Endothelial cell of umbilical vein (primary cell): ENCODE results near the gene SMC1B.

ENCODE experiments used
- CTCF ChIP-seq, 2 donors: IDR thresholded peaks; 1 replicate in 1 of 2; 2 replicates in 1 of 2; pipeline ENCODE4 v1.5.1; 2011; ENCODE audit warnings: low read length in 2 of 2, mild to moderate bottlenecking in 2 of 2, moderate library complexity in 2 of 2, control low read depth in 1 of 2, inconsistent platforms in 1 of 2, low read depth in 1 of 2; ENCODE audit not compliant: insufficient read depth in 1 of 2; ENCODE audit errors: extremely low read depth in 1 of 2
- EZH2 ChIP-seq: IDR thresholded peaks from 2 replicates; pipeline ENCODE4 v1.6.1; 2012; ENCODE audit warnings: borderline replicate concordance, low read depth, mild to moderate bottlenecking, moderate library complexity, low read length, inconsistent platforms; ENCODE audit not compliant: severe bottlenecking
- JUN ChIP-seq: IDR thresholded peaks from 2 replicates; pipeline ENCODE4 v1.6.1; 2011; ENCODE audit warnings: borderline replicate concordance, low read depth; ENCODE audit not compliant: insufficient read length, insufficient read depth
- MYC ChIP-seq: IDR thresholded peaks from one replicate; pipeline ENCODE4 v1.6.1; 2011; ENCODE audit warnings: mild to moderate bottlenecking, low read depth, low read length
- POLR2A ChIP-seq: IDR thresholded peaks from 2 replicates; pipeline ENCODE4 v1.6.1; 2012; ENCODE audit warnings: low read depth, mild to moderate bottlenecking, control low read depth, low read length
- POLR2AphosphoS5 ChIP-seq: IDR thresholded peaks from 2 replicates; pipeline ENCODE4 v1.6.1; 2012; ENCODE audit warnings: low read depth, mild to moderate bottlenecking, control low read depth, low read length, moderate library complexity; ENCODE audit not compliant: insufficient read depth
- TF ChIP-seq, protein P1 (sequence below): IDR thresholded peaks from 2 replicates; pipeline ENCODE4 v1.6.1; 2011; ENCODE audit not compliant: insufficient read depth, insufficient read length

DNA sequence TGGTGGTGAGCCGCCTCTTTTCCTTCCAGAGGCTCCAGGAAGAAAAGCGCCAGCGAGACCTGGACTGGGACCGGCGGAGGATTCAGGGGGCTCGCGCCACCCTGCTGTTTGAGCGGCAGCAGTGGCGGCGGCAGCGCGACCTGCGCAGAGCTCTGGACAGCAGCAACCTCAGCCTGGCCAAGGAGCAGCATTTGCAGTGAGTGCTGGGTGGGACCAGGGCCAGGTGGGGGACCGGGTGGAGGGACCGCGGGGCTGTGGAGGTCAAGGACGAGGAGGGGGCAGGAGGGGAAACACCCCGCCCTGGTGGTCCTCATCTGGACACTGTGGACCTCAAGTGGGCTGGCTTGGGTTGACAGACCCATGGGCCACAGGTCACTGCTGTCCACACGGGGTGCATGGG, 17.5 kb upstream of the SMC1B start:
- TF ChIP-seq POLR2A, result no peak
- TF ChIP-seq CTCF (IDR thresholded peaks at IDR 0.05; ENCODE audit: extremely low read depth in 1 of 2, insufficient read depth in 1 of 2, low read depth in 1 of 2, low read length in 2 of 2), result no peak
- no peak for TF ChIP-seq POLR2AphosphoS5
- TF ChIP-seq MYC, result no peak
- TF ChIP-seq, protein P1, sequence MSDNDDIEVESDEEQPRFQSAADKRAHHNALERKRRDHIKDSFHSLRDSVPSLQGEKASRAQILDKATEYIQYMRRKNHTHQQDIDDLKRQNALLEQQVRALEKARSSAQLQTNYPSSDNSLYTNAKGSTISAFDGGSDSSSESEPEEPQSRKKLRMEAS, result no peak
- no peak for TF ChIP-seq EZH2
- no peak for TF ChIP-seq JUN
